ENCODE data around the gene RSRC2. TPM values are rescaled to one million over a fixed set of nuclear protein-coding genes. Genes with fewer than 3 reads are reported as not detected.

RSRC2 gene
- polyA plus RNA-seq, 1 donor from 2014 or later, result 194 TPM

DNA sequence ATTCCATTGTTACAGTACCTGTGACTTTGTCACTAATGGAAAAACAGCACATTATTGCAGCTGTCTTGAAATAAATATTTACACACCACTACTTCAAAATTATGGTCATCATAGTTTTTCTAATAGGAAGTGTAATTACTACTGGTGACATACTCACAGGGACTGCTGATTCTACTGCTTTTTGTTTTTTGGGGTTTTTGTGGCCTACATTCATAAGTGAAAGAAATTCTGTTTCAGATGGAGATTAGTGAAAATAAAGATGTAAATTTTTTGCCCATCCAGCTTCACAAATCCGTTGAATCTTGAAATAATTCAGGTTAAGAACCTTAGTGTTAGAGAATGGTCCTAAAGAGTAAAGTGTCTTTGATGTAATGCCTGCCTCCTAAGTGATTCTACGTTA lies 17.8 kb upstream of the RSRC2 start:
- H3K27ac ChIP-seq (ENCODE audit: low read length), result no peak overlapping the region
- no peaks in the 10 kb centered on the region for H3K9me2 ChIP-seq (ENCODE audit: insufficient read depth, low read length)
- H3K36me3 ChIP-seq (ENCODE audit: insufficient read depth, low read length), result no peaks in the 10 kb centered on the region
- H3K4me2 ChIP-seq (ENCODE audit: low read length), result no peak overlapping the region
- H3K27me3 ChIP-seq (ENCODE audit: insufficient read depth, low read depth, low read length), result no peaks in the 10 kb centered on the region
- H3K9ac ChIP-seq (ENCODE audit: low read length), result no peak overlapping the region
- H3K4me3 ChIP-seq (ENCODE audit: low read length), result no peak overlapping the region
- TF ChIP-seq MXI1 (conservative IDR thresholded peaks at IDR 0.05; ENCODE audit: poor library complexity, severe bottlenecking), result no peak
- TF ChIP-seq RAD21 (conservative IDR thresholded peaks at IDR 0.05), result no peak
- TF ChIP-seq EZH2 (IDR thresholded peaks at IDR 0.05; ENCODE audit: borderline replicate concordance, insufficient read depth, low read length, poor library complexity, severe bottlenecking), result no peak
- no peak for TF ChIP-seq EP300 (conservative IDR thresholded peaks at IDR 0.05; ENCODE audit: poor library complexity, severe bottlenecking)
- TF ChIP-seq, protein P1, sequence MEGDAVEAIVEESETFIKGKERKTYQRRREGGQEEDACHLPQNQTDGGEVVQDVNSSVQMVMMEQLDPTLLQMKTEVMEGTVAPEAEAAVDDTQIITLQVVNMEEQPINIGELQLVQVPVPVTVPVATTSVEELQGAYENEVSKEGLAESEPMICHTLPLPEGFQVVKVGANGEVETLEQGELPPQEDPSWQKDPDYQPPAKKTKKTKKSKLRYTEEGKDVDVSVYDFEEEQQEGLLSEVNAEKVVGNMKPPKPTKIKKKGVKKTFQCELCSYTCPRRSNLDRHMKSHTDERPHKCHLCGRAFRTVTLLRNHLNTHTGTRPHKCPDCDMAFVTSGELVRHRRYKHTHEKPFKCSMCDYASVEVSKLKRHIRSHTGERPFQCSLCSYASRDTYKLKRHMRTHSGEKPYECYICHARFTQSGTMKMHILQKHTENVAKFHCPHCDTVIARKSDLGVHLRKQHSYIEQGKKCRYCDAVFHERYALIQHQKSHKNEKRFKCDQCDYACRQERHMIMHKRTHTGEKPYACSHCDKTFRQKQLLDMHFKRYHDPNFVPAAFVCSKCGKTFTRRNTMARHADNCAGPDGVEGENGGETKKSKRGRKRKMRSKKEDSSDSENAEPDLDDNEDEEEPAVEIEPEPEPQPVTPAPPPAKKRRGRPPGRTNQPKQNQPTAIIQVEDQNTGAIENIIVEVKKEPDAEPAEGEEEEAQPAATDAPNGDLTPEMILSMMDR (IDR thresholded peaks at IDR 0.05; ENCODE audit: poor library complexity, severe bottlenecking), result no peak
- no peak for TF ChIP-seq POLR2AphosphoS5 (IDR thresholded peaks at IDR 0.05)
- TF ChIP-seq, protein P2, sequence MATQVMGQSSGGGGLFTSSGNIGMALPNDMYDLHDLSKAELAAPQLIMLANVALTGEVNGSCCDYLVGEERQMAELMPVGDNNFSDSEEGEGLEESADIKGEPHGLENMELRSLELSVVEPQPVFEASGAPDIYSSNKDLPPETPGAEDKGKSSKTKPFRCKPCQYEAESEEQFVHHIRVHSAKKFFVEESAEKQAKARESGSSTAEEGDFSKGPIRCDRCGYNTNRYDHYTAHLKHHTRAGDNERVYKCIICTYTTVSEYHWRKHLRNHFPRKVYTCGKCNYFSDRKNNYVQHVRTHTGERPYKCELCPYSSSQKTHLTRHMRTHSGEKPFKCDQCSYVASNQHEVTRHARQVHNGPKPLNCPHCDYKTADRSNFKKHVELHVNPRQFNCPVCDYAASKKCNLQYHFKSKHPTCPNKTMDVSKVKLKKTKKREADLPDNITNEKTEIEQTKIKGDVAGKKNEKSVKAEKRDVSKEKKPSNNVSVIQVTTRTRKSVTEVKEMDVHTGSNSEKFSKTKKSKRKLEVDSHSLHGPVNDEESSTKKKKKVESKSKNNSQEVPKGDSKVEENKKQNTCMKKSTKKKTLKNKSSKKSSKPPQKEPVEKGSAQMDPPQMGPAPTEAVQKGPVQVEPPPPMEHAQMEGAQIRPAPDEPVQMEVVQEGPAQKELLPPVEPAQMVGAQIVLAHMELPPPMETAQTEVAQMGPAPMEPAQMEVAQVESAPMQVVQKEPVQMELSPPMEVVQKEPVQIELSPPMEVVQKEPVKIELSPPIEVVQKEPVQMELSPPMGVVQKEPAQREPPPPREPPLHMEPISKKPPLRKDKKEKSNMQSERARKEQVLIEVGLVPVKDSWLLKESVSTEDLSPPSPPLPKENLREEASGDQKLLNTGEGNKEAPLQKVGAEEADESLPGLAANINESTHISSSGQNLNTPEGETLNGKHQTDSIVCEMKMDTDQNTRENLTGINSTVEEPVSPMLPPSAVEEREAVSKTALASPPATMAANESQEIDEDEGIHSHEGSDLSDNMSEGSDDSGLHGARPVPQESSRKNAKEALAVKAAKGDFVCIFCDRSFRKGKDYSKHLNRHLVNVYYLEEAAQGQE (IDR thresholded peaks at IDR 0.05; ENCODE audit: borderline replicate concordance), result no peak
- TF ChIP-seq SMC3 (conservative IDR thresholded peaks at IDR 0.05; ENCODE audit: poor library complexity), result no peak
- no peak for TF ChIP-seq TAF1 (IDR thresholded peaks at IDR 0.05; ENCODE audit: low read depth)
- no peaks in the 10 kb centered on the region for H4K20me1 ChIP-seq (ENCODE audit: insufficient read depth)
- no peaks in the 10 kb centered on the region for H3K9me3 ChIP-seq (ENCODE audit: low read length)
- H3F3A ChIP-seq (ENCODE audit: insufficient read depth, low read length, poor library complexity, severe bottlenecking), result no peaks in the 10 kb centered on the region
- H2AFZ ChIP-seq (ENCODE audit: low read depth, low read length), result no peak overlapping the region
- no peaks in the 10 kb centered on the region for H3K79me2 ChIP-seq (replicated peaks; ENCODE audit: insufficient read depth, low read length)

DNA sequence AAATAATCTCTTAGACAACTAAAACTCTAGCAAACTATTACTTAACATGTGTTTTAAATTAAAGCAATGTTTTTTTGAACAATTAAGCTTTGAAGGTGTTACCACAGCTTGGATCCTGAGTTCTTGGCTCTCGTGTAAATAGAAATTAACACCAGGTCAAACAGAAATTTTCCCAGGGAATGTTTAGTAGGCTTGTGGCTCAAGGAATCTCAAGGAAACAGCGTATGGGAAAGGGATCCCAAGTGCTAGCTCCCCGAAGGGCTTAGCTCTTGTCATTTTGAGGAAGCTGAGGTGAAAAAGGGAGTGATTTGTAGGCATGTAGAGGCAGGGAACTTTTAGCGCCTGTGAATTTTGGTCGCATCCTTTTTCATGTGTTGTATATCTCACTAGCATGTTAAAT lies 11.8 kb upstream of the RSRC2 start:
- Histone ChIP-seq H4K20me1 (ENCODE audit: insufficient read depth) (no peaks in the 10 kb centered on the region), H3K9ac (ENCODE audit: low read length) (no peak overlapping the region), H3K4me2 (ENCODE audit: low read length) (no peak overlapping the region), H2AFZ (ENCODE audit: low read depth, low read length) (no peak overlapping the region), H3K9me2 (ENCODE audit: insufficient read depth, low read length) (no peaks in the 10 kb centered on the region), H3K27ac (ENCODE audit: low read length) (no peak overlapping the region), H3F3A (ENCODE audit: insufficient read depth, low read length, poor library complexity, severe bottlenecking) (no peaks in the 10 kb centered on the region), H3K36me3 (ENCODE audit: insufficient read depth, low read length) (no peaks in the 10 kb centered on the region), H3K4me3 (ENCODE audit: low read length) (no peak overlapping the region), H3K79me2 (replicated peaks; ENCODE audit: insufficient read depth, low read length) (no peaks in the 10 kb centered on the region), H3K27me3 (ENCODE audit: insufficient read depth, low read depth, low read length) (no peaks in the 10 kb centered on the region), H3K9me3 (ENCODE audit: low read length) (no peaks in the 10 kb centered on the region)
- TF ChIP-seq, protein P2 (IDR thresholded peaks at IDR 0.05; ENCODE audit: borderline replicate concordance), result no peak
- TF ChIP-seq EP300 (conservative IDR thresholded peaks at IDR 0.05; ENCODE audit: poor library complexity, severe bottlenecking) (no peak), TAF1 (IDR thresholded peaks at IDR 0.05; ENCODE audit: low read depth) (no peak), MXI1 (conservative IDR thresholded peaks at IDR 0.05; ENCODE audit: poor library complexity, severe bottlenecking) (no peak), EZH2 (IDR thresholded peaks at IDR 0.05; ENCODE audit: borderline replicate concordance, insufficient read depth, low read length, poor library complexity, severe bottlenecking) (no peak), RAD21 (conservative IDR thresholded peaks at IDR 0.05) (no peak), POLR2AphosphoS5 (IDR thresholded peaks at IDR 0.05) (no peak), SMC3 (conservative IDR thresholded peaks at IDR 0.05; ENCODE audit: poor library complexity) (no peak)
- TF ChIP-seq, protein P1 (IDR thresholded peaks at IDR 0.05; ENCODE audit: poor library complexity, severe bottlenecking), result no peak
